NT2/D1 (cell line): ENCODE measurements around the gene PCDHA5.

Experiments
- SUZ12 ChIP-seq: IDR thresholded peaks from 2 replicates; pipeline ENCODE4 v1.6.1; 2011; ENCODE audit not compliant: insufficient read length, insufficient read depth; ENCODE audit errors: extremely low read depth
- YY1 ChIP-seq: IDR thresholded peaks from 2 replicates; pipeline ENCODE4 v1.6.1; 2011; ENCODE audit not compliant: insufficient read length, insufficient read depth

GRCh38 chr5:140800816-140801493 is 20.5 kb upstream of the PCDHA5 start, which contains the start of gene PCDHA3:
- TF ChIP-seq YY1 (no peak), SUZ12 (no peak)
